ENCODE data around the gene MFF. TPM values are rescaled to one million over a fixed set of nuclear protein-coding genes. Genes with fewer than 3 reads are reported as not detected.

Gene MFF
- polyA plus RNA-seq, 1 experiment, result 255 TPM

DNA sequence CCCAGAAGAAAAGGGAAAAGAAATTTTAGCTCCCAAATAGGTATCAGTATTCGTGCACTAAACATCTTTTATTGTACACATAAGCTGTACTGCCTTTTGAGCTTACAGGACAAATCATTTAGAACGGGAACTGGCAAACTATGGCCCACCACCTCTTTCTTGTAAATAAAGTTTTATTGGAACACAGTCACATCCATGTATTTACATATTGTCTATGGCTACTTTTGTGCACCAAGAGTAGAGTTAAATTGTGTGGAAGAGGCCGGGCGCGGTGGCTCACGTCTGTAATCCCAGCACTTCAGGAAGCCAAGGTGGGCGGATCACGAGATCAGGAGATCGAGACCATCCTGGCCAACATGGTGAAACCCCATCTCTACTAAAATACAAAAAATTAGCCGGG lies 48.3 kb downstream of the MFF start:
- H3K27me3 ChIP-seq (ENCODE audit: control insufficient read depth, insufficient read depth, low read length), result no peaks in the 10 kb centered on the region
- H3K4me3 ChIP-seq (ENCODE audit: low read depth, low read length), result no peak overlapping the region
- POLR2A ChIA-PET, result no interaction called here
- CTCF ChIA-PET, result interaction anchor here (0.6 kb wide), 1 partner anchor 32 kb away, joined by 4 read pairs; no protein-coding TSS in a partner anchor
- TF ChIP-seq, protein P1, sequence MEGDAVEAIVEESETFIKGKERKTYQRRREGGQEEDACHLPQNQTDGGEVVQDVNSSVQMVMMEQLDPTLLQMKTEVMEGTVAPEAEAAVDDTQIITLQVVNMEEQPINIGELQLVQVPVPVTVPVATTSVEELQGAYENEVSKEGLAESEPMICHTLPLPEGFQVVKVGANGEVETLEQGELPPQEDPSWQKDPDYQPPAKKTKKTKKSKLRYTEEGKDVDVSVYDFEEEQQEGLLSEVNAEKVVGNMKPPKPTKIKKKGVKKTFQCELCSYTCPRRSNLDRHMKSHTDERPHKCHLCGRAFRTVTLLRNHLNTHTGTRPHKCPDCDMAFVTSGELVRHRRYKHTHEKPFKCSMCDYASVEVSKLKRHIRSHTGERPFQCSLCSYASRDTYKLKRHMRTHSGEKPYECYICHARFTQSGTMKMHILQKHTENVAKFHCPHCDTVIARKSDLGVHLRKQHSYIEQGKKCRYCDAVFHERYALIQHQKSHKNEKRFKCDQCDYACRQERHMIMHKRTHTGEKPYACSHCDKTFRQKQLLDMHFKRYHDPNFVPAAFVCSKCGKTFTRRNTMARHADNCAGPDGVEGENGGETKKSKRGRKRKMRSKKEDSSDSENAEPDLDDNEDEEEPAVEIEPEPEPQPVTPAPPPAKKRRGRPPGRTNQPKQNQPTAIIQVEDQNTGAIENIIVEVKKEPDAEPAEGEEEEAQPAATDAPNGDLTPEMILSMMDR (IDR thresholded peaks at IDR 0.05; ENCODE audit: low read depth, low read length), result no peak
- H3K9me3 ChIP-seq (ENCODE audit: control insufficient read depth, insufficient read depth, low read length), result no peaks in the 10 kb centered on the region
- DNase-seq (ENCODE audit: low read depth, low spot score), result no peak
- H3K27ac ChIP-seq (ENCODE audit: low read depth, low read length), result no peak overlapping the region

DNA sequence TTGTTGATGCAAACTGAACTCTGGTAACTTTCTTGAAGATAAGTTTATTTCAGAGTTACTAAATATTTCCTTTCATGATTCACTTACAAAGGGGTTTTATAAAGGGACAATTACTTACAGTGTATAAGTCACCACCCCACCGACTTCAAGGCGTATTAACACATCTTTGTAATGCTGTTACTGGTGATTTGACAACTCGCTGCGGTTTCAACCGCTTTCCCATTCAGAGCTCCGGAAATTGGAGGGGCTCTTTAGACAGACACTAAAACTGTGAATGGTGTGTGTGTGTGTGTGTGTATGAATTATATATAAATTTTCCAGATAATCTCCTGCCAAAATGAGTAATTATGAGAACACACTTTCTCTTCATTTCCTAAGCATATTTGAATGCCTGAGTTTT lies 49.1 kb downstream of the MFF start:
- no peak for DNase-seq (ENCODE audit: low read depth, low spot score)
- ChIA-PET POLR2A (interaction anchor here (0.7 to 1.4 kb wide), 3 partner anchors 31 to 490 kb away, joined by 3 to 5 read pairs (median 4); no protein-coding TSS in a partner anchor), CTCF (interaction anchor here (0.7 to 0.9 kb wide), 3 partner anchors 13 to 1260 kb away, joined by 3 to 4 read pairs (median 4); no protein-coding TSS in a partner anchor)
- TF ChIP-seq, protein P1 (IDR thresholded peaks at IDR 0.05; ENCODE audit: low read depth, low read length), result no peak
- H3K27me3 ChIP-seq (ENCODE audit: control insufficient read depth, insufficient read depth, low read length), result no peaks in the 10 kb centered on the region
- H3K9me3 ChIP-seq (ENCODE audit: control insufficient read depth, insufficient read depth, low read length), result no peaks in the 10 kb centered on the region
- no peak overlapping the region for H3K27ac ChIP-seq (ENCODE audit: low read depth, low read length)
- H3K4me3 ChIP-seq (ENCODE audit: low read depth, low read length), result no peak overlapping the region

DNA sequence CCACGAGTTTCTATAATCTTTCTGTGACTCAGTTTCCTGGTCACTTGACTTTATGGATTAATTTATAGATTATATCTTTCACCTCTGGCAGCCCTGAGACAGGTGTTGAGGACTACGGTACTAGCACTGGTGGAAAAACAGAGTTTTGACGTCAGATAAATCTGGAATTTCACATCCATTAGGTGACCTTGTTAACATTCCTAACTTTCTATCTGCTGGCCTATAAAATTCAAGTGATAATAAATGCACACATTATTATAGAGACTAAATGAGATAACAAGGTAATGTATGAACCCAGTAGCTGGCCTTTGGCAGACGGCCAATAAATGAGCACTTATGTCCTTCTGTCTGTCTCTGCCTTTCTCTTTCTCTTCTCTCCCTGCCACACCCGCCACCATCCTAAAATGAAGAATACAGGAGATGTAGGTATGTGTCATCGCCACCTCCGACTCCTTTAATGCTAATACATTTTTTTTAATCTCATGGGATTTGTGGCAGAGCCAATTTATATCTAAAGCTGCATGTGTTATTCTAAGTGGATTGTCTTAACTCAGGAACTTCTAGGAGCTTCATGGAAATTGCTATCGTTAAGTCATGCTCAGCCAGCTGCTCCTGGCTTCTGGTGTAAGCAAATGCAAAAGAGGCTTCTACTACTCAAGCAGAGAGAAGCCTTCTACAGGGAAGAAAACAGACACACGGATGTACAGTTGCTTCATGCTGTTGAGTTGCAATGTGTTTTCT lies 51.8 kb downstream of the MFF start:
- Histone ChIP-seq H3K27me3 (ENCODE audit: control insufficient read depth, insufficient read depth, low read length) (no peaks in the 10 kb centered on the region), H3K9me3 (ENCODE audit: control insufficient read depth, insufficient read depth, low read length) (no peaks in the 10 kb centered on the region; the same call in 1 of the 2 replicates), H3K4me3 (ENCODE audit: low read depth, low read length) (no peak overlapping the region), H3K27ac (ENCODE audit: low read depth, low read length) (no peak overlapping the region)
- peak; percentile 23 for DNase-seq (ENCODE audit: low read depth, low spot score)
- CTCF ChIA-PET, result interaction anchor here (1.1 to 4.4 kb wide), 4 partner anchors 11 to 29 kb away, joined by 3 to 29 read pairs (median 10); partner anchors contain the start of gene SCYGR1
- TF ChIP-seq, protein P1 (IDR thresholded peaks at IDR 0.05; ENCODE audit: low read depth, low read length), result no peak
- POLR2A ChIA-PET, result interaction anchor here (0.6 to 2.5 kb wide), 4 partner anchors 10 to 16 kb away, joined by 3 to 16 read pairs (median 7); no protein-coding TSS in a partner anchor

DNA sequence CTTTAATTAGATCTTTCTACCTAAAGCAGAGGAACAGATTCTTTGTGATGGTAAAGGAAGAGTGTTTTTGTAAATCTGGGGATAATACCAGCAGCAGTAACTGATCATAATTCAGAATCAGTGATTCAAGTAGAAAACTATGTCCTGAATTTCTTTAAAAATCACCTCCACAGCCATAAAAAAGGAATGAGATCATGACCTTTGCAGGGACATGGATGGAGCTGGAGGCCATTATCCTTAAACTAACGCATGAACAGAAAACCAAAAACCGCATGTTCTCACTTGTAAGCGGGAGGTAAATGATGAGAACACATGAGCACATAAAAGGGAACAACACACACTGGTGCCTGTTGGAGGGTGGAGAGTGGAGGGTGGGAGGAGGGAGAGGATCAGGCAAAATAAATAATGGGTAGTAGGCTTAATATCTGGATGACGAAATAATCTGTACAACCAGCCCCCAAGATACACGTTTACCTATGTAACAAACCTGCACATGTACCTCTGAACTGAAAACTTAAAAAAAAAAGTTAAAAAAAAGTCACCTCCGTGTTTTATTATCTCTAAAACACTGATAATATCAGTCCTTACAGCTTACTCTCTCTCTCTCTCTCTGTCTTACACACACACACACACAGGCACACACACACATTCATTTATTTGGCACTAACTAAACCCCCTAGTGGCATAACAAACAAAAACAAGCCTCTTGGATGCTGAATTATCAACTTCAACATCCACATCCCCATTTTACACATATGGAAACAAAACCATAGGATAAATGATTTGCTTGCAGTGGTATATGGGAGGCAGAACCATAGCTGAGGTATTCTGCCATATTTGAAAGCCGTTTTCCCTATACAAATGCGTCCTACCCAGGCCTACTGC lies 52.7 kb downstream of the MFF start:
- Histone ChIP-seq H3K27ac (ENCODE audit: low read depth, low read length) (peak overlapping the region; percentile 25), H3K9me3 (ENCODE audit: control insufficient read depth, insufficient read depth, low read length) (no peaks in the 10 kb centered on the region; the same call in 1 of the 2 replicates), H3K27me3 (ENCODE audit: control insufficient read depth, insufficient read depth, low read length) (no peaks in the 10 kb centered on the region), H3K4me3 (ENCODE audit: low read depth, low read length) (no peak overlapping the region)
- ChIA-PET CTCF (interaction anchor here (0.6 to 4.4 kb wide), 6 partner anchors 9 to 28 kb away, joined by 3 to 29 read pairs (median 4); partner anchors contain the start of gene SCYGR1), POLR2A (interaction anchor here (0.6 to 2.5 kb wide), 5 partner anchors 9 to 15 kb away, joined by 3 to 16 read pairs (median 6); no protein-coding TSS in a partner anchor)
- TF ChIP-seq, protein P1 (IDR thresholded peaks at IDR 0.05; ENCODE audit: low read depth, low read length), result no peak
- no peak for DNase-seq (ENCODE audit: low read depth, low spot score)
